HFF-Myc (cell line): ENCODE results near the gene MYORG.

Source experiments
- DNase-seq: peaks from one replicate; pipeline ENCODE4 v3.0.0-alpha.2; 2011; ENCODE audit warnings: low read depth; ENCODE audit errors: extremely low read depth
- H3K4me3 ChIP-seq: replicated peaks from 2 replicates; pipeline ENCODE4 v1.5.1; 2011; ENCODE audit warnings: low read depth, mild to moderate bottlenecking, control low read depth, low read length
- CTCF ChIP-seq: IDR thresholded peaks from 2 replicates; pipeline ENCODE4 v1.5.1; 2012; ENCODE audit warnings: mild to moderate bottlenecking, low read depth, low read length, control low read depth; ENCODE audit errors: missing control alignments

Gene MYORG

GRCh38 chr9:34326690-34327089 is 50.0 kb downstream of the MYORG start:
- no peak overlapping the region for H3K4me3 ChIP-seq
- DNase-seq: no peak
- no peak for TF ChIP-seq CTCF

GRCh38 chr9:34322899-34323591 is 53.7 kb downstream of the MYORG start:
- no peak overlapping the region for H3K4me3 ChIP-seq
- no peak for DNase-seq
- TF ChIP-seq CTCF: no peak

- DNase-seq: no peak
- H3K4me3 ChIP-seq: no peak overlapping the region
- TF ChIP-seq CTCF: no peak
These were observed 55.2 kb downstream of the MYORG start for GRCh38 chr9:34321451-34321850.

- H3K4me3 ChIP-seq: no peak overlapping the region
- no peak for DNase-seq
- TF ChIP-seq CTCF: no peak
These were observed 58.4 kb downstream of the MYORG start for GRCh38 chr9:34318163-34318790.

- H3K4me3 ChIP-seq: no peak overlapping the region
- DNase-seq: no peak
- no peak for TF ChIP-seq CTCF
These were observed 59.3 kb downstream of the MYORG start for GRCh38 chr9:34317436-34317835.
